Measurements from ENCODE around the gene KIF3B.

KIF3B gene

GRCh38 chr20:32294071-32294470 is 16.6 kb downstream of the KIF3B start:
- no peak for TF ChIP-seq CTCF (IDR thresholded peaks at IDR 0.05; ENCODE audit: control insufficient read depth, extremely low read depth, insufficient read depth)
- H3K4me3 ChIP-seq (ENCODE audit: low read depth, low read length), result no peak overlapping the region
- DNase-seq (ENCODE audit: low read depth), result no peak

GRCh38 chr20:32296412-32296811 is 19.0 kb downstream of the KIF3B start:
- TF ChIP-seq CTCF (IDR thresholded peaks at IDR 0.05; ENCODE audit: control insufficient read depth, extremely low read depth, insufficient read depth), result no peak
- H3K4me3 ChIP-seq (ENCODE audit: low read depth, low read length), result no peak overlapping the region

GRCh38 chr20:32296819-32297420 is 19.5 kb downstream of the KIF3B start:
- H3K4me3 ChIP-seq (ENCODE audit: low read depth, low read length), result no peak overlapping the region

More at GRCh38 chr20:32296412-32296811, 19.0 kb downstream of the KIF3B start:
- no peak for DNase-seq (ENCODE audit: low read depth)

GRCh38 chr20:32297439-32297838 is 20.0 kb downstream of the KIF3B start:
- no peak for TF ChIP-seq CTCF (IDR thresholded peaks at IDR 0.05; ENCODE audit: control insufficient read depth, extremely low read depth, insufficient read depth)
- DNase-seq (ENCODE audit: low read depth), result no peak
- H3K4me3 ChIP-seq (ENCODE audit: low read depth, low read length), result no peak overlapping the region

More at GRCh38 chr20:32296819-32297420, 19.5 kb downstream of the KIF3B start:
- no peak for DNase-seq (ENCODE audit: low read depth)
- TF ChIP-seq CTCF (IDR thresholded peaks at IDR 0.05; ENCODE audit: control insufficient read depth, extremely low read depth, insufficient read depth), result no peak

- no peak for DNase-seq (ENCODE audit: low read depth)
- no peak overlapping the region for H3K4me3 ChIP-seq (ENCODE audit: low read depth, low read length)
- TF ChIP-seq CTCF (IDR thresholded peaks at IDR 0.05; ENCODE audit: control insufficient read depth, extremely low read depth, insufficient read depth), result no peak
Observed at GRCh38 chr20:32300647-32301046, 23.2 kb downstream of the KIF3B start.

GRCh38 chr20:32301719-32302506 is 24.5 kb downstream of the KIF3B start:
- no peak for TF ChIP-seq CTCF (IDR thresholded peaks at IDR 0.05; ENCODE audit: control insufficient read depth, extremely low read depth, insufficient read depth)
- H3K4me3 ChIP-seq (ENCODE audit: low read depth, low read length), result no peak overlapping the region
- no peak for DNase-seq (ENCODE audit: low read depth)
